NCI-H2196 (cell line): ENCODE results near the gene XPNPEP1.

Source experiments
- DNase-seq: peaks from one replicate; lab custom pipeline; 2025; ENCODE audit not compliant: unreplicated experiment; lab: John Stamatoyannopoulos, UW

The XPNPEP1 gene

DNA sequence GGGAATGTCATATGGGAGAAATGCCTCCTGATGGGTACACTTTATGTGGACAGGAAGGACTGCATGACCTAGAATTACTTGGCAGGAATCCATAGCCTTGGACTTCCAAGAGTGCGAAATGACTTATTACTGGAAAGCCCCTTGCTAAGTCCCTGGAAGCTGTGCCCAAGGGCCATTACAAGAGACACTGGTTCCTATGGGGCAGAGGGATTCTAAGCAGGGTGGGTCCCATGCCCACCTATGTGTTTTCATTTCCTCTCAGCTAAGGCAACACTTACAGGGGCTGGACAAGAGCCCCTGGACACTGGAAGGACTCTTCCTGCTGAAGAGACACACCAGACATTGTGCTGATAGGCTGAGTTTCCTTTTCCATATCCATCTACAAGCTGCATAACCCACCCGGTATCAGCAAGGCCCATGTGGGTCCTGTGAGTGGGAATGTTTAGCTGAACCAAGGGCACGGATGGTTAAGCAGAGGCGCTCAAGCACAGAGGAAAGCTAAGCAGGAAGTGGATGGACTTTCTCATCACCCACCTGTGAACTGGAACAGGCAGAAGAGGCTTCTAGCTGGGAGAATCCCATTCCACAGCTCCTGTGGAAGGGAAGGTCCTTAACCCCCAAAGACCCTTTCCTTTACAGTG, 56.2 kb downstream of the XPNPEP1 start:
- no peak for DNase-seq

DNA sequence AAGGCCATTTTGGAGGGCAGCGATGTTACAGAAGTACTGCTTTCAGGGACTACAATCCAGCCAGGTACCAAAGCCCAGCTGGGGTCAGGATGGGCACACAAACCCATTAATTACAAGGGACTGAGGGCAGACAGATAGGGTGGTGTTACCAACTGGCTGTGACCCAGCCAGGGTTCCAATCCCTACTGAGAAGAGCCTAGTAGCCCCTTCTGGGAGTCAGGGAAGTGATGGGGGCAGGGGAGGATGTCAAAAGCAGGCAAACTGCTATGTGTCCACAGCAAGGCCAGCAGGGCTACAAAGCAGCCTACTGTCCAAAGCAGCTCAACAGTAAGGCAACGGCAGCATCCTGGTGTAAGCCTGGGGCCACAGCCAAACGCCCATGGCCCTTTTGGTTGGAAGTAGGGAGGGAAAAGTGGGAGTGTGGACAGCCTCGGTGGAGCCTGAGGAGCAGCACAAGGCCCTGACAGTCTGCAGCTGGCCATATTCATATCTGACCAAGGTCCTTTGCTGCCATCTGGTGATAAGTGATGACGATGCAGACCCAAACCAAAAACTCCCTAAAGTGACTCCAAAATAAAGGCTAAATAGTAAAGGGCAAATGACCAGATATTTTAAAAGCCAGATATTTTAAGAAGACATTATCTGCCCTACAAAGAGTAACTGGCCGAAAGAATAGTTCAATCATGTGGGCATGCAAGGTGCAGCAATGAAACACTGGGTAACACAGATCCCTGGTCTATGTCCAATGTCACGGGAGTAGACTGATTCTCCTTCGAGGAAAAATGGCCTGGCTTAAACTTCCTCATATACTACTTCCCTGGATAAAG, 56.9 kb downstream of the XPNPEP1 start:
- DNase-seq: no peak

DNA sequence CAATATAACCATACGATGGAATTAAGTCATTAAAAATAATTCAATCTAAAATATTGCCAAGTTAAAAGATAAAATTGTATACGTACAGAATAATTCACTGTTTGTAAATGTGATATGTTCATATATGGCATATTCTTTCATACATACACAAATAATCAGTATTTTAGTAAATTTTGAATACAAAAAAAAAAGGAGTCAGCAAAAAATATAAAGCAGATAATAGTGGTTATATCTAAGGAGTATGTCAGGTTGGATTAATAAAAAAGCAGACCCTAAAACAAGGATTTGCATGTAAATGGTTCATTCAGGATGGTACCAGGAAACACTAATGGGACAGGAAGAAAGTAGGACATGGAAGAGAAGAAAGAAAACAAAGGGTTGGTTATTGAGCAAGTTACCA, 59.5 kb downstream of the XPNPEP1 start:
- no peak for DNase-seq

DNA sequence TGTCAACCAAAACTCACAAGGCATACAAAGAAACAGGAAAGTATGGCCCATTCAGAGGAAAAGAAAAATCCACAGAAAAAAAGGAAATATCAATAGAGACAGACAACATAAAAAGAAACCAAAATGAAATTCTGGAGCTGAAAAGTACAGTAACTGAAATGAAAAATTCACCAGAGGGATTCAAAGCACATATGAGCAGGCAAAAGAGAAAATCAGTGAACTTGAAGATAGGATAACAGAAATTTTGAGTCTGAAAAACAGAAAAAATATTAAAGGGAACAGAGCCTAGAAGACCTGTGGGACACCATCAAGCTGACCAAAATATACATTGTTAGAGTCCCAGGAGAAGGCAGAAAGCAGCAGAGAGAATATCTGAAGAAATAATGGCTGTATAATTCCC, 60.6 kb downstream of the XPNPEP1 start:
- no peak for DNase-seq

DNA sequence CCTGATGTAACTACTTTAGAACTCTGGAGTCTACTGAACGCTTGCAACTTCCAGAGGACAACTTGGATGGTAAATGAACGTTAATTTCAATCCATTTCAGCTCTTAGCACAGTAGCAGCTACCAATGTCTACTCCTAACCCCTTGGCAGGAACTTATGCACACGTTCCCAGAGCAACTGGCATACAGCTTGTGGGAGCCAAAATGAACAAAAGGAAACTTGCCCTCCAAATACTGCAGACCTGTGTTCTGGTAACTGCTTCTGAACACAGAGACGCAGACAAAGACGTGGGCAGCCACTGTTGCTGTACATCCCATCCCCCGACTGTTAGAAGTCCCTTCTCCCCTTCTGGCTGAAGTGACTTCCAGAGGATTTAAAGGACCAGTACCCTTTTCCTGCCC, 61.3 kb downstream of the XPNPEP1 start:
- no peak for DNase-seq

DNA sequence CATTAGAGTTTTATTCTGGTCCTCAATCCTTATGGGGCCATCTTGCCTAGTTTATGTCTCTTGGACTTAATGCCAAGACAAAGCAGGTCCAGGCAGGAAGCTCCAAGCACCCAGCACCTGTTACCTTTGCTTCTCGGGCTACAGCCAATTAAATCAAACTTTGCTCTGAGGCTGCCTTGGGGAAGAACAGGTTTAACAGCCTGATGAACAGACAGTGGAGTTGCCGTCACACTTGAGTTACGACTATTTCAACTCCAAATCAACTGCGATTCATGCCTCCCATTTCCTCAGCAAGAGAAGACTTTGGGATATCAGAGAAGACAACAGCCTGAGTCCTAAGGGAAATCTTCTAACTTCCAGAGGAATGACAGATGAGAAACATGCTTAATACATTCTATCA, 62.2 kb downstream of the XPNPEP1 start:
- no peak for DNase-seq

DNA sequence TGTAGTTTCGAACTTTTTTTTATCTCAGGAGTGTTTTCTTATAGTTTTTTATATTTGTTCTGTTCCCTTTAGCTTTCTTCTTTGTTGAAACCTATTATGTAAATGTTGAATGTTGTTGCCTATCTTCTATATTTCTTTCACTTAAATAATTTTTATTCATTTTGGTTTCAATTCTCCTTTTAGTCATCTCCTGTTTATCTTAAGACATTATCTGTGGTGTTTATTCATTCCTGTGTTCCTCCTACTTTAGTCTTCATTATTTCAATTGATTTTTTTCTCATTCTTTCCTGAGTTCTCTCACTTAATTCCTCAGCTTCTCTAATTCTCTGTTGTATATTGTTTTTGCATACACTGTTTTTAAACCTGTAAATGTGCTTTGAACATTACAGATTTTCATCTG, 64.1 kb downstream of the XPNPEP1 start:
- no peak for DNase-seq

DNA sequence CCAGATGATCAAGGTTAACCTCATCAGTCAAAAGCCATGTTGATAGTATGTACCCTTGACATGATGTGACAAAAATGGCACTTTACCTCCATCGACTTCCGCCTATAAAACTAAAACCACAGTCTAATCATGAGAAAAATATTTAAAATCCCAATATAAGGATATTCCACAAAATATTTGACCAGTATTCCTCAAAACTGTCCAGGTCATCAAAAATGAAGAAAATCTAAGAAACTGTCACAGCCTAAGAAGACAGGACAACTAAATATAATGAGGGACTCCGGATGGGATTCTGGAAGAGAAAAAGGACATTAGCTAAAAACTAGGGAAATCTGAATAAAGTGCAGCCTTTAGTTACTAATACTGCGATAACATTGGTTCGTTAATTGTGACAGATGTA, 67.6 kb downstream of the XPNPEP1 start:
- no peak for DNase-seq

DNA sequence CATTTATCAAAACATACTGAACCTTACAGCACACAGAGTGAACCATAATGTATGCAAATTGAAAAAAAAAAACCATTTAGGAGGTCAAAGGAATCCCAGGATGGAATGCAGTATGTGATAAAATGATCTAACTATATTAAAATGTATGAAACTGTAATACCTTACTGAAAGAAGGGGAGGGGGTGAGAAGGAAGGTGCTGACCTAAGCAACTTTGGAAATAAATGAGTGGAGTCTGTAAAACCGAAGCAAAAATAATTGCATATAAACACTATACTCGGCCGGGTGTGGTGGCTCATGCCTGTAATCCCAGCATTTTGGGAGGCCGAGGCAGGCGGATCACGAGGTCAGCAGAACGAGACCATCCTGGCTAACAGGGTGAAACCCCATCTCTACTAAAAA, 69.4 kb downstream of the XPNPEP1 start:
- no peak for DNase-seq

DNA sequence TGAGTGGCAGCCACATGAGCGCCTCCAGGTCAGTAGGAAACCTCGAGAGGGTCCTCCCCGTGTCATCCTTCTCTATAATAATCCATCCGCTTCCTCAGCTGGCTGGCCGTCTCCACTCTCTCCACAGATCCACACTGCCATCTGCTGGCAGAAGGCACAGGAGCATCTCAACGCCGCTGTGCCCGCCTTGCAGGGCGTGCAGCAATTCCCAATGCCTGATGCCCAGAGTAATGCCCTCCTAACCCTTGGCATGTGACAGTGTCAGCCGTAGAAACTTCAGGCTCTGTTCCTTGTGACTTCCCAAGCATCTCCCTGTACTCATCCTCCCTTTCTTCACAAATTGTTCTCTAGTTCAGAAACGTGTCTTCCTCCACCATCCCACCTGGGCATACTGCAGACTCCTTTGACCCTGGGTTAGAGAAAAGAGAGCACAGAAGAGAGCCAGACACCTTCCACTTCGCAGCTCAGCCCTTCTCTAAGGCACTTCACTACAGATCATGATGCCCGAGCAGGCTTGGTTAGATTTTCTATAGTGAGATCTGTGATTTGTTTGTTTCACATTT, 70.8 kb downstream of the XPNPEP1 start:
- DNase-seq: peak; percentile 66

DNA sequence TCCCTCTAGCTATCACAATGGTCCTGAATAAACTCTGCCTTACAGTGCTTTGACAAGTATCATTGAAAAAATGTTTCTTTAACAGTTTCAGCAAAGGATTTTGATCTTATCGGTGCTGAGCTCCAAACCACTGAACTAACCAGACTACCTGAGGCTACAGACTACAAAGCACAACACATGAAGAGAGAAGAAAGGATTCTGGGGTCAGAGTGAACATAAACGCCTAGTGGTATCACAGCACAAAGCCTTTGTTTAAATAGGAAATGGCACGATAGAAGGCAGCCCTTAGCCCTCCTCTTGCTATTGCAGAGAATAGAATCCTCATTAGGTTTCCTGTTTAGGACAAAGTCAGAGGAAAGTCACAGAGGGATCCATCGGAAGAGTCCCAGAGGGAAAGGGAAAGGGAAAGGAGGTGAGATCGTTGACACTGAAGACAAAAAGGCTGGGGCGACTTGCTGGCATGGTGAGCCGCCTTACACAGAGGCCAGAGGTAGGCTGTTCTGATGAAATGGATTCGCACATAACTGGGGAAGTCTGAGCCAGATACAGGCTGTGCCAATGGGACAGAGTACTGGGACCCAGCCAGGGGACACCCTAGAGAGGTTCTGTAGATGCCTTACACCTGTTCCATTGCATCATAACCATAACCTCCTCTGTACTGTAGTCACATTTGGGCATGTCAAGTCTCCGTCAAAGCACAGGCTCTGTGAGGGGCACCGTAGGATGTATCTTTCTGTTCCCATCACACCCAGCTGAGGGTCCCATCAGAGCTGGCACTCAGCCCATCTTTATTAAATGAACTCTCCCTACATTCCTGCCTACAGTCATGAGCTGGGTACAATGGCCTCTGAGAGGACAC, 71.5 kb downstream of the XPNPEP1 start:
- no peak for DNase-seq

DNA sequence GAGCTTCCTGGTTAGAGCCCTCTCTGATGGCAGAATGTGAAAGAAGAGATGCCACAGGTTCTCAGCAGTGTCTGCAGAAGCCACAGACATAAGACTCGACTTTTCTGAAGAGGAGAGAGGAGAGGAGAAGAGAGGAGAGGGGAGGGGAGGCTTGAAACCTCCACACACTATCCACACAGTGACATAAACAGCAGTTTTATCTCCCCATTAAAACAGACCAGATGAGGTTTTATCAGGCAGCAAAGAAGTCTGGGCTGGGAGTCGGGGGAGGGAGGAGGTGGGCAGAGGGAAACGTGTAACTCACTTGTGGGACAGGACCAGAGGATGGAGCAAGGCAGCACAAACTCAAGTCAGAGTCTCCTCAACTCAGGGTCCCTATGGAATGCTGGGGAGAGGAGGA, 76.5 kb downstream of the XPNPEP1 start:
- DNase-seq: no peak

DNA sequence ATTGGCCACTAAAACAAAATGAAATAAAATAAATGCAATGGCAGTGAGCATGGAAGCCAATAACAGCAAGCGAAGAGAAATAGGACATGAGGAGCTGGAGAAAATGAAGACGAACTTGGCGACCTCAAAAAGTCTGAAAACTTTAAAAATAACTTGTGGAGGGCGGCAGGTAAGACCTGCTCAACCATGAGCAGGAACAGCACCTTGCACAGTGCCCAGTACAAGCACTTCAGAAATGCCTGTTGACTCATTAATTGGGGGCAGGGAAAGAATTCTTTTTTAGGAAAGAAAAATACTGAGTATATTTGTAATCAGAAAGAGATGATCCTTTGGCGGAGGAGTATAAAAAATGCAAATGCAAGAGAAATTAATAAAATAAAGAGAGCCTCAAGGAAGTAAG, 78.0 kb downstream of the XPNPEP1 start:
- DNase-seq: no peak

DNA sequence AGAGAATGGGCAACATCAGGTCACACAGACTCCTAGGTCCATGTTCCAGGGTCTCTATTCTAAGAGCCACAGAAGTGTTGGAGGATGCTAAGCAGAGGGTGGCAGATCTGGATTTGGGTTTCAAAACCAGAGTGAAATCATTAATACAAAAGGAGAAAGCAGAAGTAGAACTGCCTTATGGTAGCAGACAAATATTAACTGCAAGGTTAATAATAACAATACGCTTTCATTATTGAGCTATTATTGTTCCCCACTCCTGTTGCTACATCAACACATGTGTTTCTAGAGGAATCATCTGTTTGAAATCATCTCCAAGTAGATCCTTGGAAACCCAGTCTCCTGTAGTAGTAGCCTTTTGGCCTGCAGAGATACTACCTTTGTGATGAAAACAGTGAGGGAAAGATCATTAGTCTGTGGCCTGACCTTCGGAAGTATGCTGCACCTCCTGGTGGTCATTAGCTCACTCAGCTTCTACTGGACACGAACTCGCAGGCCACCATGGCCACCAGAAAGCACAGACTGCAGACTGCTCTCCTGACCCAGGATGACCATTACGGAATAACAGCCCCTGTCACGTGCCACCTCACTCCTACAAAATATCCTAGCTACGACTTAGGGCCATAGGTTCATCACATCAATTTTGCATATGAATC, 84.6 kb downstream of the XPNPEP1 start:
- DNase-seq: no peak

DNA sequence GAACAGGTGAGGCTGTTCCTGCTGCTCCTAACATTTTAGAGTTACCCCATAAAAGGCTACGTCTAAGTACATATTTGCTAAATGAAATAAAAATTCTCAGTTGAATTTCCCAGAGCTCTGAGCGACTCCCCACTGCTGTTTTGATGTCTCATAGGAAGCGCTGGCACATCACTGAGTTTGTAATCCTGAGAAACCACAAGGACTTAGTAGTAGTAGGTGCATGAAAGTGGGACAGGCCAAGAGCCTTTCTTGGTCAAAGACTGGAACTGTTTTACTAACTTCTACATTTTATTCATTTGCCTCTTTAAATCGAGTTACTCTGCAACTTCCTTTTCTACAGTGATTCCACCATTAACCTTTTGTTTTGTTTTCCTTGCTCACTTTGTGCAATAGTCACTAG, 85.9 kb downstream of the XPNPEP1 start:
- no peak for DNase-seq

DNA sequence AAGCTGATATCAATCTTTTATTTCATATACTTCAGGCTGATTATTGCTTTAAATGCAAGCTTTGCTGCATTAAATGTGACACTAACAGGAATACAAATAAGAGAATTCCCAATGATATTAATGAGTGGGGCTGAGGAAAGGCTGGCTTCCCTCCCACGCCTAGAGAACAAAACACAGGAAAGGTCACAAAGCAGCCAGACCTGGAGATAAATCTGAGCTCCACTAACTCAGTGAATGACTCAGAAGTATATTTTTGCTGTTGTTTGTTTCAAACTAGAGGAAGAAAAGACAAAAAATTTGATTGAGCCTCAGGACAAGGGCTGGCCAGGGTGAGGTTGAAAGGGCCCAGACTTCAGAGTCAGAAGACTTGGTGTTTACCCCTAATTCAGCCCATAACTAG, 88.1 kb downstream of the XPNPEP1 start:
- DNase-seq: no peak

DNA sequence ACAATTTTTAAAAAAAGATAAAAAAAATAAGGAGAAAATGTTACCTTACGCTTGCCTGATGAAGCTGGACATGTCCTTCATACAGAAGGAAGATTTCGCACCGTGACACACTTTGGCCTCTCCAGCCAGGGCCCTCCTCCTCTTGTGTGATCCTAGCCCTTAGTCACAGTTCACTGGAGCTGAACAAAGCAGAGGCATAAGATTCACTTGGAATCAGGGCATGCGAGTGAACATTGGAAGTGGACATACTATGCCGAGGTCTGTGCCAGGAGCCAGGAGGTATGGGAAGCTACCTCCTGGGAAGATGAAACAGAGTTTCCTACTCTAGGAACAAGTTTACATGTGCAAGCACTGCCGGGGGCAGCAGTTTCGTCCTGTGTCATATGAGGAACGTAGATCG, 91.5 kb downstream of the XPNPEP1 start:
- DNase-seq: no peak

DNA sequence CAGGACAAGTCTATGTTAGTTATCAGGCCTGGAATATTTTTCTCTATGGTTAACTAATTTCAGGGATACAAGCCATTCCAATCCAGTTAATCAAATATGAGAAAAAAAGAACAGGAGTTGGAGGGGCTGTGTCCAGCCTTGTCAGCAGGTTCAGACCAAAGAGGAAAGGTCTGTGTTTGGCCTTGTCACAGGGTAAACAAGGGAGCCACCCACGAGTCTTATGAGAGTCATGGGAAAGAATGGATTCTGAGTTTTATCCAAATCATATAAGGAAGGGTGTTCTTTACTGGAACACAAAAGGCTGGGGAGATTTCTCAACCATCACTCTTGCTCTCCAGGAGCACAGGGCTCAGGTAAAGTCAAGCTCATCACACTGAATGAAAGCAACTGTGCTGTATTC, 99.1 kb downstream of the XPNPEP1 start:
- DNase-seq: no peak

DNA sequence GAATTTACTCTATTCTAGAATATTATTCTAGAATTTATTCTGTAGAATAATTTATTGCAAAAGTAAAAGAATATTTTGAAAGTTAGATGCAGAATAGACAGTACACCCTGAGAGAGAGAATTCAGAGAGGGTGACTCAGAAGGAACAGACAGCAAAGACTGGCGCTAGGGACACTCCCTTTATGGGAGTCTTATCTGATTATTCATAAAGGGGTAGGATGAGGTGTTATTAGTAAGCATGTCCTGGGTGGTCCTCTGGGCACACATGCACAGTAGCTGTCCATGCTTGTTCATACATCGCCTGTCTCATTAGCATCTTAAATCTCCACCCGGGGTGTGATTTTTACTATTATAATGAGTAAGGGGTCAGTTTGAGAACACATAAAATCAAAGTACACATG, 100.1 kb downstream of the XPNPEP1 start:
- no peak for DNase-seq

DNA sequence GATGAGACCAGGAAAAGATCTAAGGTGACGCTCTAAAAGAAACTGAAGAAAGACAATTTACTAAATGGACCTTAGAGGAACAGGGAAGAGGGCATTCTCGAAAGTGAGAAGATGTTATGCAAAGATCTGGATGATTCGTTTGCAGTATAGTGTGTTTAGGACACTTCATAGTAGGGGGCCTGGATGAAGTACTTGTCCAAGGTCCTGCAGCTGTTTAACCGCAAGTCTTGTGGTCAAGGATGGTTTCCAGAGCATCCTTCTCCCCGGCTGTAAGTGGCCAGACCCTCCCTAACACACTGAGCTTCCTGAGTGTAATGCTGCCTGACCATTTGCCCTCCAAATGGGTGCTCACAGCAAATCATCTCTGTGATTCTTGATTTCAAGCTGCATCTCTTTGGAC, 101.6 kb downstream of the XPNPEP1 start:
- no peak for DNase-seq
